WTC11 (cell line): ENCODE measurements around the gene PARP14. TPM values are rescaled to one million over a fixed set of nuclear protein-coding genes. Genes with fewer than 3 reads are reported as not detected.
"Not testable (repeated sequence)": the region's sequence is repeated elsewhere in the genome, so short reads cannot be mapped to it uniquely, and the experiment has no call there.

ENCODE experiments used
- ATAC-seq: fragments of 200-7000 bp; cut with Tn5 transposase; 2 replicates; pipeline ENCODE4 v1.10.0; 2021; ENCODE audit warnings: mild to moderate bottlenecking, moderate library complexity
- CTCF ChIA-PET: fragments of 300-600 bp; sonication (Branson Sonifier 250); formaldehyde crosslinking; loops from one replicate; lab custom pipeline; 2021; ENCODE audit warnings: antibody characterized with exemption; lab: Charles Lee
- POLR2A ChIA-PET: fragments of 350-600 bp; sonication (Branson Sonifier 250); formaldehyde crosslinking; loops from one replicate; lab custom pipeline; 2021; ENCODE audit warnings: antibody characterized with exemption; lab: Charles Lee
- DNase-seq: peaks from one replicate; pipeline ENCODE4 v3.0.0; 2021; ENCODE audit warnings: low spot score
- H3K27ac Mint-ChIP-seq: 2 replicates; pipeline ENCODE4 v1.8.0; 2021; ENCODE audit warnings: mixed read lengths
- H3K27me3 Mint-ChIP-seq: 2 replicates; pipeline ENCODE4 v1.8.0; 2021; ENCODE audit warnings: low read depth, mild to moderate bottlenecking, moderate library complexity, mixed read lengths
- H3K36me3 Mint-ChIP-seq: 2 replicates; pipeline ENCODE4 v1.8.0; 2021; ENCODE audit warnings: mixed read lengths
- H3K4me1 Mint-ChIP-seq: 2 replicates; pipeline ENCODE4 v1.8.0; 2022; ENCODE audit warnings: mixed read lengths
- H3K4me3 Mint-ChIP-seq: 2 replicates; pipeline ENCODE4 v1.8.0; 2021; ENCODE audit warnings: mild to moderate bottlenecking, moderate library complexity, mixed read lengths
- H3K9me3 Mint-ChIP-seq: 2 replicates; pipeline ENCODE4 v1.8.0; 2021; ENCODE audit warnings: mixed read lengths
- EMX1 ChIP-seq: fragments of 250-450 bp; sonication (Bioruptor Pico); IDR thresholded peaks from 2 replicates; pipeline ENCODE4 v1.8.0; 2021; ENCODE audit warnings: mild to moderate bottlenecking
- KAT7 ChIP-seq: sonication (generic); formaldehyde crosslinking; IDR thresholded peaks from 2 replicates; pipeline ENCODE4 v1.8.1; 2023; ENCODE audit warnings: missing genetic modification reagents, mild to moderate bottlenecking, borderline replicate concordance
- MXD4 ChIP-seq: fragments of 250-450 bp; sonication (Bioruptor Pico); IDR thresholded peaks from 2 replicates; pipeline ENCODE4 v1.8.0; 2021; ENCODE audit warnings: mild to moderate bottlenecking, moderate library complexity, borderline replicate concordance
- SP1 ChIP-seq: sonication (generic); formaldehyde crosslinking; conservative IDR thresholded peaks from 2 replicates; pipeline ENCODE4 v1.8.1; 2022; ENCODE audit warnings: missing genetic modification reagents
- ZNF232 ChIP-seq: sonication (generic); formaldehyde crosslinking; IDR thresholded peaks from 2 replicates; pipeline ENCODE4 v1.8.0; 2022; ENCODE audit warnings: mild to moderate bottlenecking, missing genetic modification reagents
- ZNF263 ChIP-seq: sonication (generic); formaldehyde crosslinking; IDR thresholded peaks from 2 replicates; pipeline ENCODE4 v1.8.1; 2022; ENCODE audit warnings: low read depth, mild to moderate bottlenecking, moderate library complexity, missing genetic modification reagents
- total RNA-seq: library from RNA; stranded (reverse); gene quantifications from 3 replicates; pipeline ENCODE4 v1.2.3, GENCODE V29; 2021
- TF ChIP-seq, protein P1 (sequence below): sonication (generic); formaldehyde crosslinking; IDR thresholded peaks from 2 replicates; pipeline ENCODE4 v1.8.0; 2023; ENCODE audit warnings: missing genetic modification reagents, mild to moderate bottlenecking, borderline replicate concordance
- TF ChIP-seq, protein P2 (sequence below): sonication (generic); formaldehyde crosslinking; IDR thresholded peaks from 2 replicates; pipeline ENCODE4 v1.8.1; 2023; ENCODE audit warnings: mild to moderate bottlenecking, moderate library complexity, missing genetic modification reagents
- TF ChIP-seq, protein P3 (sequence below): sonication (generic); formaldehyde crosslinking; conservative IDR thresholded peaks from 2 replicates; pipeline ENCODE4 v1.8.1; 2023; ENCODE audit warnings: mild to moderate bottlenecking, low read depth, missing genetic modification reagents, moderate library complexity
- TF ChIP-seq, protein P4 (sequence below): sonication (generic); formaldehyde crosslinking; IDR thresholded peaks from 2 replicates; pipeline ENCODE4 v1.8.1; 2023; ENCODE audit warnings: mild to moderate bottlenecking, missing genetic modification reagents, moderate library complexity
- TF ChIP-seq, protein P5 (sequence below): fragments of 250-450 bp; sonication (Bioruptor Pico); IDR thresholded peaks from 2 replicates; pipeline ENCODE4 v1.8.0; 2021; ENCODE audit warnings: mild to moderate bottlenecking
- TF ChIP-seq, protein P6 (sequence below): sonication (generic); formaldehyde crosslinking; IDR thresholded peaks from 2 replicates; pipeline ENCODE4 v1.8.1; 2022; ENCODE audit warnings: missing genetic modification reagents, borderline replicate concordance
- TF ChIP-seq, protein P7 (sequence below): fragments of 250-450 bp; sonication (Bioruptor Pico); IDR thresholded peaks from 2 replicates; pipeline ENCODE4 v1.9.0; 2021; ENCODE audit warnings: mild to moderate bottlenecking

PARP14 gene
- total RNA-seq, 1 experiment from 2014 or later: 15.9 TPM

DNA sequence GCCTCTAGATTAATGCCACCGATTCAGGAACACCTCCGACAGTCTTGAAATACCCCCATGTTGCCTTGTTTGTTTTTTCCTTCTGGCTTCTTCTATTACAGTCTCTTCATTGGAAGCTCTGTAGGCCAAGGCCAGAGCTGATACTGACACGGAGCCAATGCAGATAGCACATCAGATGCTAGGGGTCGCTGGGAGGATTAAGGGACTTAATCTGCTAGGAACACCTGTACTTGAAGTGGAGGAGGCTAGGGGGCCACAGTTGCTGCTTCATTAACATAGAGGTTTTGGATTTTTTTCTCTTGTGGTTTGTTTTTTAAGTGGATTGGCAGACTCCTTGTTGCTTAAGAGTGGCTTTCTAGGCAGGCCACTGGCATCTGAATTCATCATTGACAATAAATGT, 49.6 kb downstream of the PARP14 start (continued):
- TF ChIP-seq, protein P1, sequence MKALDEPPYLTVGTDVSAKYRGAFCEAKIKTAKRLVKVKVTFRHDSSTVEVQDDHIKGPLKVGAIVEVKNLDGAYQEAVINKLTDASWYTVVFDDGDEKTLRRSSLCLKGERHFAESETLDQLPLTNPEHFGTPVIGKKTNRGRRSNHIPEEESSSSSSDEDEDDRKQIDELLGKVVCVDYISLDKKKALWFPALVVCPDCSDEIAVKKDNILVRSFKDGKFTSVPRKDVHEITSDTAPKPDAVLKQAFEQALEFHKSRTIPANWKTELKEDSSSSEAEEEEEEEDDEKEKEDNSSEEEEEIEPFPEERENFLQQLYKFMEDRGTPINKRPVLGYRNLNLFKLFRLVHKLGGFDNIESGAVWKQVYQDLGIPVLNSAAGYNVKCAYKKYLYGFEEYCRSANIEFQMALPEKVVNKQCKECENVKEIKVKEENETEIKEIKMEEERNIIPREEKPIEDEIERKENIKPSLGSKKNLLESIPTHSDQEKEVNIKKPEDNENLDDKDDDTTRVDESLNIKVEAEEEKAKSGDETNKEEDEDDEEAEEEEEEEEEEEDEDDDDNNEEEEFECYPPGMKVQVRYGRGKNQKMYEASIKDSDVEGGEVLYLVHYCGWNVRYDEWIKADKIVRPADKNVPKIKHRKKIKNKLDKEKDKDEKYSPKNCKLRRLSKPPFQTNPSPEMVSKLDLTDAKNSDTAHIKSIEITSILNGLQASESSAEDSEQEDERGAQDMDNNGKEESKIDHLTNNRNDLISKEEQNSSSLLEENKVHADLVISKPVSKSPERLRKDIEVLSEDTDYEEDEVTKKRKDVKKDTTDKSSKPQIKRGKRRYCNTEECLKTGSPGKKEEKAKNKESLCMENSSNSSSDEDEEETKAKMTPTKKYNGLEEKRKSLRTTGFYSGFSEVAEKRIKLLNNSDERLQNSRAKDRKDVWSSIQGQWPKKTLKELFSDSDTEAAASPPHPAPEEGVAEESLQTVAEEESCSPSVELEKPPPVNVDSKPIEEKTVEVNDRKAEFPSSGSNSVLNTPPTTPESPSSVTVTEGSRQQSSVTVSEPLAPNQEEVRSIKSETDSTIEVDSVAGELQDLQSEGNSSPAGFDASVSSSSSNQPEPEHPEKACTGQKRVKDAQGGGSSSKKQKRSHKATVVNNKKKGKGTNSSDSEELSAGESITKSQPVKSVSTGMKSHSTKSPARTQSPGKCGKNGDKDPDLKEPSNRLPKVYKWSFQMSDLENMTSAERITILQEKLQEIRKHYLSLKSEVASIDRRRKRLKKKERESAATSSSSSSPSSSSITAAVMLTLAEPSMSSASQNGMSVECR (CRISPR knock-in tag): no peak
- no peak for TF ChIP-seq MXD4
- TF ChIP-seq ZNF232: no peak
- TF ChIP-seq, protein P2, sequence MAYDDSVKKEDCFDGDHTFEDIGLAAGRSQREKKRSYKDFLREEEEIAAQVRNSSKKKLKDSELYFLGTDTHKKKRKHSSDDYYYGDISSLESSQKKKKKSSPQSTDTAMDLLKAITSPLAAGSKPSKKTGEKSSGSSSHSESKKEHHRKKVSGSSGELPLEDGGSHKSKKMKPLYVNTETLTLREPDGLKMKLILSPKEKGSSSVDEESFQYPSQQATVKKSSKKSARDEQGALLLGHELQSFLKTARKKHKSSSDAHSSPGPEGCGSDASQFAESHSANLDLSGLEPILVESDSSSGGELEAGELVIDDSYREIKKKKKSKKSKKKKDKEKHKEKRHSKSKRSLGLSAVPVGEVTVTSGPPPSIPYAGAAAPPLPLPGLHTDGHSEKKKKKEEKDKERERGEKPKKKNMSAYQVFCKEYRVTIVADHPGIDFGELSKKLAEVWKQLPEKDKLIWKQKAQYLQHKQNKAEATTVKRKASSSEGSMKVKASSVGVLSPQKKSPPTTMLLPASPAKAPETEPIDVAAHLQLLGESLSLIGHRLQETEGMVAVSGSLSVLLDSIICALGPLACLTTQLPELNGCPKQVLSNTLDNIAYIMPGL (CRISPR knock-in tag): no peak
- TF ChIP-seq, protein P3, sequence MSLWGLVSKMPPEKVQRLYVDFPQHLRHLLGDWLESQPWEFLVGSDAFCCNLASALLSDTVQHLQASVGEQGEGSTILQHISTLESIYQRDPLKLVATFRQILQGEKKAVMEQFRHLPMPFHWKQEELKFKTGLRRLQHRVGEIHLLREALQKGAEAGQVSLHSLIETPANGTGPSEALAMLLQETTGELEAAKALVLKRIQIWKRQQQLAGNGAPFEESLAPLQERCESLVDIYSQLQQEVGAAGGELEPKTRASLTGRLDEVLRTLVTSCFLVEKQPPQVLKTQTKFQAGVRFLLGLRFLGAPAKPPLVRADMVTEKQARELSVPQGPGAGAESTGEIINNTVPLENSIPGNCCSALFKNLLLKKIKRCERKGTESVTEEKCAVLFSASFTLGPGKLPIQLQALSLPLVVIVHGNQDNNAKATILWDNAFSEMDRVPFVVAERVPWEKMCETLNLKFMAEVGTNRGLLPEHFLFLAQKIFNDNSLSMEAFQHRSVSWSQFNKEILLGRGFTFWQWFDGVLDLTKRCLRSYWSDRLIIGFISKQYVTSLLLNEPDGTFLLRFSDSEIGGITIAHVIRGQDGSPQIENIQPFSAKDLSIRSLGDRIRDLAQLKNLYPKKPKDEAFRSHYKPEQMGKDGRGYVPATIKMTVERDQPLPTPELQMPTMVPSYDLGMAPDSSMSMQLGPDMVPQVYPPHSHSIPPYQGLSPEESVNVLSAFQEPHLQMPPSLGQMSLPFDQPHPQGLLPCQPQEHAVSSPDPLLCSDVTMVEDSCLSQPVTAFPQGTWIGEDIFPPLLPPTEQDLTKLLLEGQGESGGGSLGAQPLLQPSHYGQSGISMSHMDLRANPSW (CRISPR knock-in tag): no peak
- no peak for TF ChIP-seq EMX1
- TF ChIP-seq, protein P4, sequence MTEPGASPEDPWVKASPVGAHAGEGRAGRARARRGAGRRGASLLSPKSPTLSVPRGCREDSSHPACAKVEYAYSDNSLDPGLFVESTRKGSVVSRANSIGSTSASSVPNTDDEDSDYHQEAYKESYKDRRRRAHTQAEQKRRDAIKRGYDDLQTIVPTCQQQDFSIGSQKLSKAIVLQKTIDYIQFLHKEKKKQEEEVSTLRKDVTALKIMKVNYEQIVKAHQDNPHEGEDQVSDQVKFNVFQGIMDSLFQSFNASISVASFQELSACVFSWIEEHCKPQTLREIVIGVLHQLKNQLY (CRISPR knock-in tag): no peak
- TF ChIP-seq, protein P5, sequence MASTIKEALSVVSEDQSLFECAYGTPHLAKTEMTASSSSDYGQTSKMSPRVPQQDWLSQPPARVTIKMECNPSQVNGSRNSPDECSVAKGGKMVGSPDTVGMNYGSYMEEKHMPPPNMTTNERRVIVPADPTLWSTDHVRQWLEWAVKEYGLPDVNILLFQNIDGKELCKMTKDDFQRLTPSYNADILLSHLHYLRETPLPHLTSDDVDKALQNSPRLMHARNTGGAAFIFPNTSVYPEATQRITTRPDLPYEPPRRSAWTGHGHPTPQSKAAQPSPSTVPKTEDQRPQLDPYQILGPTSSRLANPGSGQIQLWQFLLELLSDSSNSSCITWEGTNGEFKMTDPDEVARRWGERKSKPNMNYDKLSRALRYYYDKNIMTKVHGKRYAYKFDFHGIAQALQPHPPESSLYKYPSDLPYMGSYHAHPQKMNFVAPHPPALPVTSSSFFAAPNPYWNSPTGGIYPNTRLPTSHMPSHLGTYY (CRISPR knock-in tag): no peak
- TF ChIP-seq, protein P6, sequence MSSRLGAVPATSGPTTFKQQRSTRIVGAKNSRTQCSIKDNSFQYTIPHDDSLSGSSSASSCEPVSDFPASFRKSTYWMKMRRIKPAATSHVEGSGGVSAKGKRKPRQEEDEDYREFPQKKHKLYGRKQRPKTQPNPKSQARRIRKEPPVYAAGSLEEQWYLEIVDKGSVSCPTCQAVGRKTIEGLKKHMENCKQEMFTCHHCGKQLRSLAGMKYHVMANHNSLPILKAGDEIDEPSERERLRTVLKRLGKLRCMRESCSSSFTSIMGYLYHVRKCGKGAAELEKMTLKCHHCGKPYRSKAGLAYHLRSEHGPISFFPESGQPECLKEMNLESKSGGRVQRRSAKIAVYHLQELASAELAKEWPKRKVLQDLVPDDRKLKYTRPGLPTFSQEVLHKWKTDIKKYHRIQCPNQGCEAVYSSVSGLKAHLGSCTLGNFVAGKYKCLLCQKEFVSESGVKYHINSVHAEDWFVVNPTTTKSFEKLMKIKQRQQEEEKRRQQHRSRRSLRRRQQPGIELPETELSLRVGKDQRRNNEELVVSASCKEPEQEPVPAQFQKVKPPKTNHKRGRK: no peak
- no peak for TF ChIP-seq ZNF263 (CRISPR knock-in tag)
- TF ChIP-seq KAT7 (CRISPR knock-in tag): no peak
- TF ChIP-seq, protein P7, sequence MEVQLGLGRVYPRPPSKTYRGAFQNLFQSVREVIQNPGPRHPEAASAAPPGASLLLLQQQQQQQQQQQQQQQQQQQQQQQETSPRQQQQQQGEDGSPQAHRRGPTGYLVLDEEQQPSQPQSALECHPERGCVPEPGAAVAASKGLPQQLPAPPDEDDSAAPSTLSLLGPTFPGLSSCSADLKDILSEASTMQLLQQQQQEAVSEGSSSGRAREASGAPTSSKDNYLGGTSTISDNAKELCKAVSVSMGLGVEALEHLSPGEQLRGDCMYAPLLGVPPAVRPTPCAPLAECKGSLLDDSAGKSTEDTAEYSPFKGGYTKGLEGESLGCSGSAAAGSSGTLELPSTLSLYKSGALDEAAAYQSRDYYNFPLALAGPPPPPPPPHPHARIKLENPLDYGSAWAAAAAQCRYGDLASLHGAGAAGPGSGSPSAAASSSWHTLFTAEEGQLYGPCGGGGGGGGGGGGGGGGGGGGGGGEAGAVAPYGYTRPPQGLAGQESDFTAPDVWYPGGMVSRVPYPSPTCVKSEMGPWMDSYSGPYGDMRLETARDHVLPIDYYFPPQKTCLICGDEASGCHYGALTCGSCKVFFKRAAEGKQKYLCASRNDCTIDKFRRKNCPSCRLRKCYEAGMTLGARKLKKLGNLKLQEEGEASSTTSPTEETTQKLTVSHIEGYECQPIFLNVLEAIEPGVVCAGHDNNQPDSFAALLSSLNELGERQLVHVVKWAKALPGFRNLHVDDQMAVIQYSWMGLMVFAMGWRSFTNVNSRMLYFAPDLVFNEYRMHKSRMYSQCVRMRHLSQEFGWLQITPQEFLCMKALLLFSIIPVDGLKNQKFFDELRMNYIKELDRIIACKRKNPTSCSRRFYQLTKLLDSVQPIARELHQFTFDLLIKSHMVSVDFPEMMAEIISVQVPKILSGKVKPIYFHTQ (CRISPR knock-in tag): no peak
- no peak for TF ChIP-seq SP1 (CRISPR knock-in tag)
- TF ChIP-seq, all 79 proteins: peak for 0

DNA sequence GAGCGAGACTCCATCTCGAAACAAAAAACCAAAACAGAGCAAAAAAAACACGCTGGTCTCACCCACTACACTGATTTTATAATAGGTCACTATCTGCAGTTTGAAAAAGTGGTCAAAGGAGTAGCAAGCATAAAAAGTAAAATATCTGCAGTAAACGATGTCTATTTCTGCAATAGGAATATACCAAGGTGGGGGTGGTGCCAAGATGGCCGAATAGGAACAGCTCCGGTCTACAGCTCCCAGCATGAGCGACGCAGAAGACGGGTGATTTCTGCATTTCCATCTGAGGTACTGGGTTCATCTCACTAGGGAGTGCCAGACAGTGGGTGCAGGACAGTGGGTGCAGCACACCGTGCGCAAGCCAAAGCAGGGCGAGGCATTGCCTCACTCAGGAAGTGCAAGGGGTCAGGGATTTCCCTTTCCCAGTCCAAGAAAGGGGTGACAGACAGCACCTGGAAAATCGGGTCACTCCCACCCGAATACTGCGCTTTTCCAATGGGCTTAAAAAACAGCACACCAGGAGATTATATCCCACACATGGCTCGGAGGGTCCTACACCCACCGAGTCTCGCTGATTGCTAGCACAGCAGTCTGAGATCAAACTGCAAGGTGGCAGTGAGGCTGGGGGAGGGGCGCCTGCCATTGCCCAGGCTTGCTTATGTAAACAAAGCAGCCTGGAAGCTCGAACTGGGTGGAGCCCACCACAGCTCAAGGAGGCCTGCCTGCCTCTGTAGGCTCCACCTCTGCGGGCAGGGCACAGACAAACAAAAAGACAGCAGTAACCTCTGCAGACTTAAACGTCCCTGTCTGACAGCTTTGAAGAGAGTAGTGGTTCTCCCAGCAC, 52.3 kb downstream of the PARP14 start:
- H3K9me3 Mint-ChIP-seq: peaks cover 29% of the 10 kb centered on the region
- H3K4me1 Mint-ChIP-seq, H3K27ac Mint-ChIP-seq, H3K27me3 Mint-ChIP-seq, ATAC-seq, H3K4me3 Mint-ChIP-seq, DNase-seq, POLR2A ChIA-PET: not testable (repeated sequence)
- CTCF ChIA-PET: interaction anchor here (0.6 kb wide), 1 partner anchor 348 kb away, joined by 3 read pairs; no protein-coding TSS in a partner anchor
- peaks cover 34% of the 10 kb centered on the region for H3K36me3 Mint-ChIP-seq
